Astrocyte (in vitro differentiated cells and primary cell): ENCODE measurements around the gene ETFA.

ENCODE experiments used
- CTCF ChIP-seq: IDR thresholded peaks from 2 replicates; pipeline ENCODE4 v1.5.1; 2011; ENCODE audit warnings: low read depth, mild to moderate bottlenecking, inconsistent platforms, low read length, moderate library complexity; ENCODE audit not compliant: insufficient read depth
- EZH2 ChIP-seq: IDR thresholded peaks from 2 replicates; pipeline ENCODE4 v1.6.1; 2012; ENCODE audit warnings: mild to moderate bottlenecking, low read length, inconsistent platforms; ENCODE audit not compliant: insufficient read depth

GRCh38 chr15:76189106-76189505 is 122.2 kb downstream of the ETFA start:
- no peak for TF ChIP-seq CTCF
- no peak for TF ChIP-seq EZH2
